NCI-H510A treated with DMSO at 0.1 percent for 48 hours (cell line): ENCODE data around the gene CDK17.
"Not testable (repeated sequence)": the region's sequence is repeated elsewhere in the genome, so short reads cannot be mapped to it uniquely, and the experiment has no call there.

Experiments
- DNase-seq: peaks from one replicate; lab custom pipeline; 2025; lab: John Stamatoyannopoulos, UW

CDK17 gene

GRCh38 chr12:96417688-96418087 is 17.4 kb upstream of the CDK17 start:
- not testable (repeated sequence) for DNase-seq

DNA sequence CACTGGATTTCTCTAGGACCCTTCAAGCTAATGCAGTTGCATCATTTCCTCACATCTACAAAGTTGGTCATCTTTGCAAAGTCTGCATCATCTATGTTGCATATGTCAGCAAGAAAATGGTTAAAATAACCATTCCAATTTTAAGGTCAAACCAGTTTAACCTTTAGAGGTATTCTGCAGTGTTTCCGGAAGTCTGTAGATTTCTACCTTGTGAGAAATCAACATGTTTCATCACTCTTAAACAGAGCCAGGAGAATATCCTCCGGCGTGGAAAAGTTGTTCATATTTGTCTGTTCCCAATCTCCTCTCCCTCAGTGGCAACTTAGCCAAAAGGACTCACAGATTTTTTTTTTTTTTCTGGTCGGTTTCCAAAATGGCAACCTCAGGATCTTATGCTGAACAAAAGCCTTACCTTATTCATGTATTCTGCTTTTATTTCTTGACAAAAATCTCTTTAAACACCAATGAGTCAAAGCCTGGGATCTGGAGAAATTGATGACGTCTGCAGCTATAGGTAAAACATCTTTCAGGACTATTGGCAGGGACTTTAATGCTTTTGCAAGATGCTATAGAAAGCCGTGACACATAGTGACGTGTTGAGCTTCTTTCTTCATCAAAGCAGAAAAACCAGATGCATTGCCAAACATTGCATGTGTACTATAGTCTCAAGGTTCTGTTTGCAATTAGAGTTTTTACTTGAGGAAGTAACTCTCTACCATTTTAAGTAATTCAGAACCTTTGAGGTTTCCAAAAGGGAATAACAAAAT is 16.0 kb upstream of the CDK17 start:
- DNase-seq, result no peak

DNA sequence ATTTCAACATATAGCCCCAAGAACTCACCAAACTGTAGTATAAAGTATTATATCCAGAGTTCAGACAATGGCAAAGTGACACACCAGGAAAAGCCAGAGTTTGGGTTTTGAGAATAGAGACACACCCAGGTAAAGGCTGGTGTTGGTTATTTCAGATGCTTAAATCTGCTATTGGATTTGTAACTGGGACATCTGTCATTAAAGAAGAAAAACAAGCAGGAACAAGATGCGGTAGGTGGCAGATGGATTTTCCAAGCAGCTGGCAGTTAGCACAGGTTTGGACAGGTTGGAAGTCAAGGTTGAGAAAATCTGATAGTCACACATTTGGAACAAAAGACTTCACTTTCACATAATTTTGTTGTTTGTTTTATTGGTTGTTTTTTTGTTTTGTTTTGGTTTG is 14.4 kb upstream of the CDK17 start:
- DNase-seq, result no peak

- DNase-seq, result no peak
These were observed 12.2 kb upstream of the CDK17 start for GRCh38 chr12:96412431-96412830.

- no peak for DNase-seq
These were observed 9.5 kb upstream of the CDK17 start for GRCh38 chr12:96409731-96410130.

GRCh38 chr12:96408993-96409392 is 8.8 kb upstream of the CDK17 start:
- no peak for DNase-seq

GRCh38 chr12:96407429-96408097 is 7.3 kb upstream of the CDK17 start:
- DNase-seq, result not testable (repeated sequence)

DNA sequence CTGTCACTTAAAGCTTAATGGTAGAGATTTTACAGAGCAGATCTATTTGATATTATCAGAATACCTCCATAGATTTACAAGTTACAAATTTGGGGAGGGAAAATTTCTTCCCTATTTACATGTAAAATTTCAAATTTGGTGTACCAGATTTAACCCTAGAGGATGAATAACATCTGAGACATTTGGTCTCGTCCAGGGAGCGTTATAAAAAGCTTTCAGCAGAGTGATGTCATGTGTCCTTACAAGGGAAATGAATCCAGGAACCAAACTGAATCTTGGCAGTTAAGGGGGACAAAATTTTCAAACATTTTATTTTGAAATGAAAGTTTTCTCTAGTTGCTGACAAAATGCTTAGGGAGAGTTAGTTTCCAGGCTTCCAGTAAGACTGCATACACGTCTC is 4.5 kb upstream of the CDK17 start:
- DNase-seq, result no peak

- DNase-seq, result no peak
These were observed 3.6 kb upstream of the CDK17 start for GRCh38 chr12:96403870-96404269.

DNA sequence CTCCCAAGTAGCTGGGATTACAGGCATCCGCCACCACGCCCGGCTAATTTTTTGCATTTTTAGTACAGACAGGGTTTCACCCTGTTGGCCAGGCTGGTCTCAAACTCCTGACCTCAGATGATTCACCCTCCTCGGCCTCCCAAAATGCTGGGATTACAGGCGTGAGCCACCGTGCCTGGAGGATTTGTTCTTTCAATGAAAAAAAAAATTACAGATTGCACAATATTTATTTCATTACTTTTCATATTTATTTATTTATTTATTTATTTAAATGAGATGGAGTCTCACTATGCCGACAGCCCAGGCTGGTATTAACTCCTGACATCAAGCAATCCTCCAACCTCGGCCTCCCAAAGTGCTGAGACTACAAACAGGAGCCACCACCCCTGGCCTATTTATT is 2.3 kb upstream of the CDK17 start:
- not testable (repeated sequence) for DNase-seq

GRCh38 chr12:96402061-96402460 is 1.8 kb upstream of the CDK17 start:
- DNase-seq, result no peak

- DNase-seq, result peak; percentile 83
These were observed 1.0 kb upstream of the CDK17 start for GRCh38 chr12:96401076-96401871.

DNA sequence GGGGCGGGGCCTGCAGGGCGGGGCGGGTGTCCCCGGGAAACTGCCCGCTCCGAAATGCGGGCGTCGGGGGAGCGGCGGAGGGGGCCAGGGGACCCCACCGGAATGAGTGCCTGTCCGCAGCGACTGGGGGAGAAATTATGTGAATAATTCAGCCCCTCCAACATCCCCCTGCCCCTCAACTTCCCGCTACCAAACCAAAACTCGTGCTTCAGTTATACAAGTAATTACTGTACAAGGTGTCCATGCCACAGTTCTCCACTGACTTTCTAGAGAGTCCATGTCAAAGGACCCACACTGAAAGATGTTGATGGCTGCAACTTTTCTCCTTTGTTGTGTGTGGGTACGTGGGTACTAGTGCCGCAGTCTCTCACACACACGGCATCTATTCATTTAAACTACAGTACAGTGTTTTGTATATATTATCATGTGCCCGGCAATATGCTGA is 414 bp upstream of the CDK17 start:
- DNase-seq, result no peak

GRCh38 chr12:96399120-96399918 is 920 bp downstream of the CDK17 start:
- DNase-seq, result peak; percentile 18

- no peak for DNase-seq
These were observed 1.7 kb downstream of the CDK17 start for GRCh38 chr12:96398424-96399119.

GRCh38 chr12:96397756-96398423 is 2.3 kb downstream of the CDK17 start:
- DNase-seq, result peak; percentile 12

- no peak for DNase-seq
These were observed 3.3 kb downstream of the CDK17 start for GRCh38 chr12:96396914-96397313.

DNA sequence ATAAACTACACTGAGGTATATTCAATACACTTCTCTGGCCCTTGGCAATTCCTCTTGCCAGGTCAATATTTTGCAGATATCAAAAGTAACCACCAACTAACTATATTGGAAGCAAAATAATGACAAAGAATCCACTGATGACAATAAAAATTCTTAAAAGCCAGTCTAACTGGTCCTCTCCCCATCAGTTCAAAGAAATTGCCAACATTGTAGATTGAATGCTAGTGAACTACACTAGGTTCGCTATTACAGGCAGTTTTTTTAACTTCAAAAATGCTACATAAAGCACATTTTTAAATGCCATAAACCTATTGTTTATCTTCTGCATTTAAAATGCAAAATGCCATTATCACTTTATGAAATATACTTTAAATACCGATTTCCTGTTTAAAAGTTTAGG is 4.0 kb downstream of the CDK17 start:
- no peak for DNase-seq

GRCh38 chr12:96395236-96395635 is 5.0 kb downstream of the CDK17 start:
- no peak for DNase-seq

DNA sequence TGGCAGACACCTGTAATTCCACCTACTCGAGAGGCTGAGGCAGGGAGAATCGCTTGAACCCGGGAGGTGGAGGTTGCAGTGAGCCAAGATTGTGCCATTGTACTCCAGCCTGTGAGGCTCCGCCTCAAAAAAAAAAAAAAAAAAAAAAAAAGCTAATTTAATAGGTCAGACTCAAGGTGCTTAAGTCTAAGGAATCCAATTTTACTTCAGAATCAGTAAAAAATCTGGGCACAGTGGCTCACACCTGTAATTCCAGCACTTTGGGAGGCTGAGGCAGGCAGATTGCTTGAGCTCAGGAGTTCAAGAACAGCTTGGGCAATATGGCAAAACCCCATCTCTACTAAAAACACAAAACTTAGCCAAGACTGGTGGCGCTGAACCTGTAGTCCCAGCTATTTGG is 7.0 kb downstream of the CDK17 start:
- not testable (repeated sequence) for DNase-seq

GRCh38 chr12:96392397-96392796 is 7.8 kb downstream of the CDK17 start:
- DNase-seq, result no peak
